HFFc6 (cell line): ENCODE measurements around the gene ULBP3. TPM values are rescaled to one million over a fixed set of nuclear protein-coding genes. Genes with fewer than 3 reads are reported as not detected.
"Not testable (repeated sequence)": the region's sequence is repeated elsewhere in the genome, so short reads cannot be mapped to it uniquely, and the experiment has no call there.

Experiments
- DNase-seq: peaks from one replicate; pipeline ENCODE4 v3.0.0-alpha.2; 2018
- H3K27ac Mint-ChIP-seq: 2 replicates; pipeline ENCODE4 v1.8.0; 2020; ENCODE audit warnings: mild to moderate bottlenecking, mixed read lengths
- H3K27me3 Mint-ChIP-seq: 2 replicates; pipeline ENCODE4 v1.8.0; 2021; ENCODE audit warnings: mild to moderate bottlenecking, moderate library complexity, mixed read lengths; ENCODE audit not compliant: insufficient read depth
- H3K36me3 Mint-ChIP-seq: 2 replicates; pipeline ENCODE4 v1.8.0; 2021; ENCODE audit warnings: low read depth, mixed read lengths
- H3K4me1 Mint-ChIP-seq: 2 replicates; pipeline ENCODE4 v1.8.0; 2020; ENCODE audit warnings: low read depth, mixed read lengths
- H3K4me3 Mint-ChIP-seq: 2 replicates; pipeline ENCODE4 v1.8.0; 2020; ENCODE audit warnings: mild to moderate bottlenecking, moderate library complexity, mixed read lengths
- H3K9me3 Mint-ChIP-seq: 2 replicates; pipeline ENCODE4 v1.8.0; 2020; ENCODE audit warnings: mild to moderate bottlenecking, mixed read lengths
- CTCF ChIP-seq: fragments of 200-600 bp; sonication (generic); IDR thresholded peaks from 2 replicates; pipeline ENCODE4 v1.5.0; 2021; ENCODE audit warnings: antibody characterized with exemption, mild to moderate bottlenecking
- total RNA-seq, 6 experiments: library from RNA; stranded (reverse); fragmentation: NEBNext Ultra II Directional; extraction: Animal tissue kit (Norgen Biotek cat#: 25700); gene quantifications; 2 replicates in 1 of 6; 3 replicates in 5 of 6; pipeline ENCODE4 v1.2.3, GENCODE V29; 2021

Gene ULBP3
- total RNA-seq, 6 experiments from 2014 or later: 11.2 to 15.8 (median 12.7) TPM

GRCh38 chr6:150017186-150017521, 51.8 kb downstream of the ULBP3 start:
- DNase-seq, H3K36me3 Mint-ChIP-seq, H3K4me3 Mint-ChIP-seq, H3K27ac Mint-ChIP-seq, H3K9me3 Mint-ChIP-seq: not testable (repeated sequence)
- Mint-ChIP-seq H3K4me1 (peaks cover 10% of the 10 kb centered on the region), H3K27me3 (peaks cover 43% of the 10 kb centered on the region)
- TF ChIP-seq CTCF: peak; percentile 61

GRCh38 chr6:150016324-150017185, 52.4 kb downstream of the ULBP3 start:
- no peak overlapping the region for H3K27ac Mint-ChIP-seq
- peak; percentile 85 for TF ChIP-seq CTCF
- H3K4me1 Mint-ChIP-seq: peaks cover 10% of the 10 kb centered on the region
- H3K9me3 Mint-ChIP-seq: no peaks in the 10 kb centered on the region
- no peak overlapping the region for H3K4me3 Mint-ChIP-seq
- H3K36me3 Mint-ChIP-seq: no peaks in the 10 kb centered on the region
- H3K27me3 Mint-ChIP-seq: peaks cover 43% of the 10 kb centered on the region
- peak; percentile 52 for DNase-seq

GRCh38 chr6:150015281-150016001, 53.5 kb downstream of the ULBP3 start:
- not testable (repeated sequence) for H3K36me3 Mint-ChIP-seq, DNase-seq, H3K9me3 Mint-ChIP-seq, H3K27ac Mint-ChIP-seq
- Mint-ChIP-seq H3K27me3 (peaks cover 42% of the 10 kb centered on the region), H3K4me1 (peaks cover 10% of the 10 kb centered on the region), H3K4me3 (peak overlapping the region; percentile 80)

GRCh38 chr6:150014623-150015280, 54.2 kb downstream of the ULBP3 start:
- peaks cover 49% of the 10 kb centered on the region for H3K27me3 Mint-ChIP-seq
- DNase-seq, H3K9me3 Mint-ChIP-seq, H3K27ac Mint-ChIP-seq, H3K36me3 Mint-ChIP-seq: not testable (repeated sequence)
- H3K4me1 Mint-ChIP-seq: peaks cover 10% of the 10 kb centered on the region
- H3K4me3 Mint-ChIP-seq: peak overlapping the region; percentile 80

- Mint-ChIP-seq H3K4me3 (peak overlapping the region; percentile 80), H3K4me1 (peaks cover 10% of the 10 kb centered on the region), H3K27me3 (peaks cover 46% of the 10 kb centered on the region)
- not testable (repeated sequence) for H3K27ac Mint-ChIP-seq, H3K9me3 Mint-ChIP-seq, DNase-seq, H3K36me3 Mint-ChIP-seq
Observed at GRCh38 chr6:150013785-150014622, 54.9 kb downstream of the ULBP3 start.

GRCh38 chr6:150012846-150013784, 55.8 kb downstream of the ULBP3 start:
- H3K27me3 Mint-ChIP-seq: peaks cover 46% of the 10 kb centered on the region
- not testable (repeated sequence) for DNase-seq, H3K36me3 Mint-ChIP-seq, H3K27ac Mint-ChIP-seq, H3K4me3 Mint-ChIP-seq, H3K9me3 Mint-ChIP-seq
- H3K4me1 Mint-ChIP-seq: peaks cover 16% of the 10 kb centered on the region

Other genes starting within 250 kb of the ULBP3 start
- 10 to 100 TPM; 27.4 to 34.6 (median 30.4) TPM for gene LRP11, start 204.8 kb downstream of the ULBP3 start, total RNA-seq
- under 1 TPM in 5 of 6 experiments, not detected in 1; 0.14 to 0.41 (median 0.26) TPM for gene RAET1E, start 171.0 kb downstream of the ULBP3 start, total RNA-seq
- gene RAET1G, start 146.0 kb downstream of the ULBP3 start, total RNA-seq: 1 to 10 TPM in 2 of 6 experiments, under 1 TPM in 4; 0.64 to 1.1 (median 0.83) TPM
- gene ULBP2, start 127.1 kb downstream of the ULBP3 start, total RNA-seq: 10 to 100 TPM; 16.2 to 23.2 (median 19.4) TPM
- 10 to 100 TPM in 2 of 6 experiments, 1 to 10 TPM in 4; 8.6 to 12.7 (median 9.8) TPM for gene ULBP1, start 105.2 kb downstream of the ULBP3 start, total RNA-seq
- gene RAET1L, start 43.6 kb downstream of the ULBP3 start, total RNA-seq: not detected
- gene PPP1R14C, start 73.9 kb upstream of the ULBP3 start, total RNA-seq: under 1 TPM in 1 of 6 experiments, not detected in 5; 0.17 TPM